ENCODE results near the gene KPNB1. TPM values are rescaled to one million over a fixed set of nuclear protein-coding genes. Genes with fewer than 3 reads are reported as not detected.

KPNB1 gene
- total RNA-seq, 1 experiment from 2014 or later, result 681 TPM

GRCh38 chr17:47720754-47721533 lies 71.2 kb downstream of the KPNB1 start:
- peak; percentile 69 to 87 for DNase-seq (ENCODE audit: low read depth in 1 of 2, low spot score in 2 of 2)
- Histone ChIP-seq H3K4me3 (no peak overlapping the region), H3K27me3 (replicated peaks) (peaks cover 20% of the 10 kb centered on the region), H3K9me3 (replicated peaks) (no peaks in the 10 kb centered on the region), H3K4me1 (replicated peaks) (peaks cover 44% of the 10 kb centered on the region), H3K36me3 (no peaks in the 10 kb centered on the region), H3K27ac (no peak overlapping the region)

- Histone ChIP-seq H3K27me3 (replicated peaks) (peaks cover 20% of the 10 kb centered on the region), H3K4me3 (no peak overlapping the region), H3K9me3 (replicated peaks) (no peaks in the 10 kb centered on the region), H3K4me1 (replicated peaks) (peaks cover 44% of the 10 kb centered on the region), H3K36me3 (no peaks in the 10 kb centered on the region), H3K27ac (no peak overlapping the region)
- no peak for DNase-seq (ENCODE audit: low read depth in 1 of 2, low spot score in 2 of 2)
Observed at GRCh38 chr17:47721725-47722124, 72.0 kb downstream of the KPNB1 start.

- no peak overlapping the region for H3K27ac ChIP-seq
- H3K9me3 ChIP-seq (replicated peaks), result no peaks in the 10 kb centered on the region
- no peak for DNase-seq (ENCODE audit: low read depth in 1 of 2, low spot score in 2 of 2)
- peaks cover 26% of the 10 kb centered on the region for H3K27me3 ChIP-seq (replicated peaks)
- no peaks in the 10 kb centered on the region for H3K36me3 ChIP-seq
- H3K4me3 ChIP-seq, result no peak overlapping the region
- peaks cover 22% of the 10 kb centered on the region for H3K4me1 ChIP-seq (replicated peaks)
Observed at GRCh38 chr17:47724705-47725104, 75.0 kb downstream of the KPNB1 start.

- Histone ChIP-seq H3K27me3 (replicated peaks) (peaks cover 35% of the 10 kb centered on the region), H3K4me3 (no peak overlapping the region)
Observed at GRCh38 chr17:47725446-47726111, 75.9 kb downstream of the KPNB1 start.

GRCh38 chr17:47726796-47727703 lies 77.3 kb downstream of the KPNB1 start:
- Histone ChIP-seq H3K27me3 (replicated peaks) (peaks cover 49% of the 10 kb centered on the region), H3K27ac (no peak overlapping the region)
- DNase-seq (ENCODE audit: low read depth in 1 of 2, low spot score in 2 of 2), result no peak

More at GRCh38 chr17:47725446-47726111, 75.9 kb downstream of the KPNB1 start:
- H3K9me3 ChIP-seq (replicated peaks), result no peaks in the 10 kb centered on the region
- H3K27ac ChIP-seq, result no peak overlapping the region
- peaks cover 14% of the 10 kb centered on the region for H3K4me1 ChIP-seq (replicated peaks)
- no peak for DNase-seq (ENCODE audit: low read depth in 1 of 2, low spot score in 2 of 2)
- no peaks in the 10 kb centered on the region for H3K36me3 ChIP-seq

GRCh38 chr17:47727704-47728036 lies 78.0 kb downstream of the KPNB1 start:
- H3K4me1 ChIP-seq (replicated peaks), result peaks cover under 1% of the 10 kb centered on the region
- no peaks in the 10 kb centered on the region for H3K36me3 ChIP-seq
- H3K27ac ChIP-seq, result no peak overlapping the region
- DNase-seq (ENCODE audit: low read depth in 1 of 2, low spot score in 2 of 2), result no peak
- no peaks in the 10 kb centered on the region for H3K9me3 ChIP-seq (replicated peaks)
- no peak overlapping the region for H3K4me3 ChIP-seq
- H3K27me3 ChIP-seq (replicated peaks), result peaks cover 56% of the 10 kb centered on the region

More at GRCh38 chr17:47726796-47727703, 77.3 kb downstream of the KPNB1 start:
- no peaks in the 10 kb centered on the region for H3K36me3 ChIP-seq
- no peaks in the 10 kb centered on the region for H3K4me1 ChIP-seq (replicated peaks)
- no peaks in the 10 kb centered on the region for H3K9me3 ChIP-seq (replicated peaks)
- no peak overlapping the region for H3K4me3 ChIP-seq

GRCh38 chr17:47728214-47728877 lies 78.6 kb downstream of the KPNB1 start:
- DNase-seq (ENCODE audit: low read depth in 1 of 2, low spot score in 2 of 2), result no peak
- peaks cover 1% of the 10 kb centered on the region; the same call in 1 of the 2 replicates for H3K9me3 ChIP-seq (replicated peaks)
- no peak overlapping the region for H3K27ac ChIP-seq
- peaks cover 62% of the 10 kb centered on the region for H3K27me3 ChIP-seq (replicated peaks)
- no peaks in the 10 kb centered on the region for H3K36me3 ChIP-seq
- H3K4me3 ChIP-seq, result no peak overlapping the region
- H3K4me1 ChIP-seq (replicated peaks), result peaks cover 7% of the 10 kb centered on the region

- H3K27ac ChIP-seq, result no peak overlapping the region
- H3K4me3 ChIP-seq, result no peak overlapping the region
- H3K9me3 ChIP-seq (replicated peaks), result peaks cover 5% of the 10 kb centered on the region; the same call in 1 of the 2 replicates
- peaks cover 13% of the 10 kb centered on the region for H3K4me1 ChIP-seq (replicated peaks)
- no peak for DNase-seq (ENCODE audit: low read depth in 1 of 2, low spot score in 2 of 2)
- no peaks in the 10 kb centered on the region for H3K36me3 ChIP-seq
- peaks cover 65% of the 10 kb centered on the region for H3K27me3 ChIP-seq (replicated peaks)
Observed at GRCh38 chr17:47729476-47729875, 79.8 kb downstream of the KPNB1 start.

GRCh38 chr17:47730681-47731080 lies 81.0 kb downstream of the KPNB1 start:
- peaks cover 13% of the 10 kb centered on the region for H3K4me1 ChIP-seq (replicated peaks)
- H3K4me3 ChIP-seq, result no peak overlapping the region
- no peak for DNase-seq (ENCODE audit: low read depth in 1 of 2, low spot score in 2 of 2)
- no peaks in the 10 kb centered on the region for H3K36me3 ChIP-seq
- peaks cover 71% of the 10 kb centered on the region for H3K27me3 ChIP-seq (replicated peaks)
- H3K27ac ChIP-seq, result no peak overlapping the region
- peaks cover 5% of the 10 kb centered on the region; the same call in 1 of the 2 replicates for H3K9me3 ChIP-seq (replicated peaks)

GRCh38 chr17:47731396-47731795 lies 81.7 kb downstream of the KPNB1 start:
- H3K27me3 ChIP-seq (replicated peaks), result peaks cover 78% of the 10 kb centered on the region
- no peaks in the 10 kb centered on the region for H3K36me3 ChIP-seq
- H3K27ac ChIP-seq, result no peak overlapping the region
- peaks cover 13% of the 10 kb centered on the region for H3K4me1 ChIP-seq (replicated peaks)
- H3K9me3 ChIP-seq (replicated peaks), result peaks cover 5% of the 10 kb centered on the region; the same call in 1 of the 2 replicates
- no peak overlapping the region for H3K4me3 ChIP-seq
- no peak for DNase-seq (ENCODE audit: low read depth in 1 of 2, low spot score in 2 of 2)

GRCh38 chr17:47732399-47733046 lies 82.8 kb downstream of the KPNB1 start:
- Histone ChIP-seq H3K9me3 (replicated peaks) (peaks cover 5% of the 10 kb centered on the region; the same call in 1 of the 2 replicates), H3K27me3 (replicated peaks) (peaks cover 83% of the 10 kb centered on the region), H3K4me1 (replicated peaks) (peaks cover 13% of the 10 kb centered on the region), H3K36me3 (no peaks in the 10 kb centered on the region), H3K4me3 (no peak overlapping the region), H3K27ac (no peak overlapping the region)
- DNase-seq (ENCODE audit: low read depth in 1 of 2, low spot score in 2 of 2), result no peak

- H3K27ac ChIP-seq, result no peak within 1 kb of the TSS
- no peaks in the 10 kb centered on the region for H3K36me3 ChIP-seq
- H3K4me1 ChIP-seq (replicated peaks), result peaks cover 13% of the 10 kb centered on the region
- peaks cover 89% of the 10 kb centered on the region for H3K27me3 ChIP-seq (replicated peaks)
- peaks cover 5% of the 10 kb centered on the region; the same call in 1 of the 2 replicates for H3K9me3 ChIP-seq (replicated peaks)
- DNase-seq (ENCODE audit: low read depth in 1 of 2, low spot score in 2 of 2), result peak in 1 of 2 experiments; percentile 83
- H3K4me3 ChIP-seq, result peak within 1 kb of the TSS; percentile 25
Observed at GRCh38 chr17:47733047-47733673, 83.4 kb downstream of the KPNB1 start, which contains the start of gene TBX21. TBX21 (plus strand) TSS chr17:47733236; CDS start chr17:47733455, 219 bp downstream.

All from SJSA1 (cell line).